Hippocampal formation (tissue), 2 donors: Measurements from ENCODE around the gene PPT1.

Experiments
- DNase-seq, 2 donors: peaks; one replicate each; lab custom pipeline; 2025; lab: John Stamatoyannopoulos, UW

Gene PPT1

GRCh38 chr1:40096977-40097782 lies at the start of gene PPT1:
TSS of gene PPT1 (minus strand) at chr1:40097252. CDS start at chr1:40097238, 14 bp downstream.
- DNase-seq, result peak; percentile 65 to 79

GRCh38 chr1:40143891-40144575 lies 47.0 kb upstream of the PPT1 start:
- DNase-seq, result peak; percentile 24 to 28

GRCh38 chr1:40141878-40142535 lies 45.0 kb upstream of the PPT1 start:
- DNase-seq, result no peak

- DNase-seq, result no peak
These were observed 43.3 kb upstream of the PPT1 start for GRCh38 chr1:40140211-40140973.

- DNase-seq, result no peak
These were observed 36.8 kb upstream of the PPT1 start for GRCh38 chr1:40133839-40134238.

- DNase-seq, result no peak
These were observed 36.2 kb upstream of the PPT1 start for GRCh38 chr1:40133312-40133665.

- DNase-seq, result no peak
These were observed 35.6 kb upstream of the PPT1 start for GRCh38 chr1:40132383-40133311.

GRCh38 chr1:40130892-40131291 lies 33.8 kb upstream of the PPT1 start:
- no peak for DNase-seq

- no peak for DNase-seq
These were observed 25.8 kb upstream of the PPT1 start for GRCh38 chr1:40122855-40123254.

- no peak for DNase-seq
These were observed 23.1 kb upstream of the PPT1 start for GRCh38 chr1:40120128-40120527.

- DNase-seq, result no peak
These were observed 17.3 kb upstream of the PPT1 start for GRCh38 chr1:40114400-40114799.

- DNase-seq, result no peak
These were observed 13.3 kb upstream of the PPT1 start for GRCh38 chr1:40110389-40110788.

GRCh38 chr1:40107290-40107959 lies 10.4 kb upstream of the PPT1 start:
- DNase-seq, result no peak

- no peak for DNase-seq
These were observed 8.0 kb upstream of the PPT1 start for GRCh38 chr1:40105028-40105427.

- no peak for DNase-seq
These were observed 5.8 kb upstream of the PPT1 start for GRCh38 chr1:40102896-40103295.

GRCh38 chr1:40102038-40102437 lies 5.0 kb upstream of the PPT1 start:
- DNase-seq, result no peak

GRCh38 chr1:40096646-40096976 lies 441 bp downstream of the PPT1 start:
- no peak for DNase-seq

GRCh38 chr1:40095806-40096205 lies 1.2 kb downstream of the PPT1 start:
- no peak for DNase-seq

GRCh38 chr1:40094466-40095110 lies 2.5 kb downstream of the PPT1 start:
- no peak for DNase-seq
